Stimulated activated CD8-positive, alpha-beta memory T cell treated with anti-CD3 and anti-CD28 coated beads, Interleukin-4, amount 100 ng/mL, for 1 hour (primary cell): ENCODE measurements around the gene PRSS8.
A peak's percentile ranks its signal among the peaks of the same experiment; 100 is the strongest.
"Not testable (repeated sequence)": the region's sequence is repeated elsewhere in the genome, so short reads cannot be mapped to it uniquely, and the experiment has no call there.

Experiments used
- DNase-seq, 2 donors: peaks; one replicate each; pipeline ENCODE4 v3.0.0-alpha.2; 2020; ENCODE audit warnings: low read depth in 2 of 2, low spot score in 1 of 2

PRSS8 gene

DNA sequence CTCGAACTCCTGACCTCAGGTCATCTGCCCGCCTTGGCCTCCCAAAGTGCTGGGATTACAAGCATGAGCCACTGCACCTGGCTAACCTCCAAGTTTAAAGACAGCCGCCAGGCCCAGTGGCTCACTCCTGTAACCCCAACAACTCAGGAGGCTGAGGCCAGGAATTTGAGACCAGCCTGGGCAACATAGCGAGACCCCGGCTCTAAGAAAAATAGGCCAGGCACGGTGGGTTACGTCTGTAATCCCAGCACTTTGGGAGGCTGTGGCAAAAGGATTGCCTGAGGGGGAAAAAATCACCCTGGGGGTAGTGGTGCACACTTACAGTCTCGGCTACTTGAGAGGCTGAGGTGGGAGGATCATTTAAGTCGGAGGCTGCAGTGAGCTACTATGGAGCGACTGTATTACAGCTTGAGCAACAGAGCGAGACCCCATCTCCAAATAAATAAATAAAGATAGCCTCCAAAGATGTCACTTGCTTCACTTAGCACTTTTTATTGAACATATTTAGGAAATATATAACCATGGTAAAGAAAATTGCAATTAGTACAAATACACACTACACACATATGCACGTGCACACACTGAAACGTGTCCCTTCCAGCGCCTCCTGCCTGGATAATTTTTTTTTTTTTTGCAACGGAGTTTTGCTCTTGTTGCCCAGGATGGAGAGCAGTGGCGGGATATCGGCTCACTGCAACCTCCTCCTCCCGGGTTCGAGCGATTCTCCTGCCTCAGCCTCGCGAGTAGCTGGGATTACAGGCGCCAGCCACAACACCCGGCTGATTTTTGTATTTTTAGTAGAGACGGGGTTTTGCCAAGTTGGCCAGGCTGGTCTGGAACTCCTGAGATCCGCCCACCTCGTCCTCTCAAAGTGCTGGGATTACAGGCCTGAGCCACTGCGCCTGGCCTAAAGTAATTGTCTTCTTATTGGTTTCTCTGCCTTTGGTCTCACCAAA lies 28.7 kb downstream of the PRSS8 start:
- no peak for DNase-seq

DNA sequence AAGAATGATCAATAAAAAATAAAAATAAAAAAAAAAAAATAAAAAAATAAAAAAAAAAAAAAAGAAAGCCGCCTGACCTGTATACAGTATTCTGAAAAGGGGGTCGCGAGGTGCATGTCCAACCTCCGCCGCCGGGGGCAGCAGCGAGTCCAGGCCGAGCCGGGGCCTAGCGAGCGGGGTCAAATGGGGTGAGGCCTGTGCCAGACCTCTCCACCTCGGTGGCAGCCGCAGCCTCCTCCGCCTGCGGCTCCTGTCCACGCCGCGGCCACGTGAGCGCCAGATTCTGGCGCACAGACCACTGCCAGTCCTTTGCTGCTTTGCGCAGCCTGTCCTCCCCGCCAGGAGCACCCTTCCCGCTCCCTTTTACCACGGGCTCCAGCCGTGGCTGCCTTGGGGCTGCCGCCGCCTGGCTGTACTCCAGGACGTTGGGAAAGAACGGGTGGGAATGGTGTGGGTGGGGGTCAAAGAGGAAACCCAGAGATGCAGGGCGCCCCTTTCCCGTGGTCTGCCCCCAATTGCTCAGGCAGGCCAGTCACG lies 29.8 kb downstream of the PRSS8 start:
- DNase-seq = peak; percentile 65 to 74

DNA sequence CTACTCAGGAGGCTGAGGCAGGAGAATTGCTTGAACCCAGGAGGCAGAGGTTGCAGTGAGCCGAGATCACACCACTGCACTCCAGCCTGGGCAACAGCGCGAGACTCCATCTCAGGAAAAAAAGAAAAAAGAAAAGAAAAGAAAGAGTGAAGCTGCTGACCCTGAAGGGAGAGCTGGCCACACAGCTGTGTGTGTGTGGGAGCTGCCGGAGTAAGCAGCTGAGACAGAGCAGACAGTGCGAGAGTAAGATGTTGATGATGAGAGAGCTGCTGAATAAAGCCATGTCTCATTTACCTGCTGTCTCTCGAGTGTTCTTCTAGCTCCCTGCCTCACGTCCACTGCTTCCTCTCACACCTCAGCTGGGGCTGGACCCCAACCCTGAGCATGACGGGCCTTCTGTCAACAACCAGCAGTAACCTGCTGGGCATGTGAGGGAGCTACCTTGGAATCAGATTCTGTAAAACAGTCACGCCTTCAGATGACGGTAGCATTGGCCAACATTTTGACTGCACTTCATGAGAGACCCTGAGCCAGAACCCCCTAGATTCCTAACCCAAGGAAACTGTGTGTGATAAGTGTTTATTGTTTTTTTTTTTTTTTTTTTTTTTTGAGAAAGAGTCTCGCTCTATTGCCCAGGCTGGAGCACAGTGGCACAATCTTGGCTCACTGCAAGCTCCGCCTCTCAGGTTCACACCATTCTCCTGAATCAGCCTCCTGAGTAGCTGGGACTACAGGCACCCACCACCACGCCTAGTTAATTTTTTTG lies 34.5 kb downstream of the PRSS8 start:
- not testable (repeated sequence) for DNase-seq

DNA sequence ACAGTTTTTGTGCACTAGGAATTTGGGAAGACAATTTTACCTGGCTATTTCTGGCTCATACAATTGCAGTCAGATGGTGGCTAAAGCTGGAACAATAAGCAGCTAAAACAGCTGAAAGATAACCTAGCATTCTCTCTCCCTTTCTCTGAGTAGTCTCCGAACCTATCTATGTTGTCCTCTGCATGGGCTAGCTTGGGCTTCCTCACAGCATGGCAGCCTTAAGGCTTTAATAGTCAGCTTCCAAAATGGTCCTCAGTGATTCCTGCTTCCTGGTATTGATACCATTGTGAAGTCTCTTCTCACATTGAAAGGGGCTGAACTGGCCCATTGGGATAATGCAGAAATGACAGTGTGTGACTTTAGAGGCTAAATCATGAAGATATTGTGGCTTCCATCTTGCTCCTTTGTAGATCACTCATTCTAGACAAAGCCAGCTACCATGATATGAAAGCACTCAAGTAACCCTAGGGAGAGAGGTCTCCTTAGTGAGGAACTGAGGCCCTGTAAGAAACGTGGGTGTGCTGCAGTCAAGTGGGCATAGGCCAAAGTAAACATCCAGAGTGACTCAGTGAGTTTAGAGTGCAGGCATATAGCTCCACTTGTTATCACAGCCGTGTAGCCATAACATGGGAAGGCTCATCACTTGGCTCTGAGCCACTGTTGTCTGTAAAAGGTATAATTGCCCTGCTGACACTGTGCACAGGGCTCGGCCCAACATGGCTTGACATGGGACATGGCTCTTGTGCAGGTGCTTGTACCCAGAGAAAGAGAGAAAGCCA lies 35.5 kb downstream of the PRSS8 start:
- no peak for DNase-seq

DNA sequence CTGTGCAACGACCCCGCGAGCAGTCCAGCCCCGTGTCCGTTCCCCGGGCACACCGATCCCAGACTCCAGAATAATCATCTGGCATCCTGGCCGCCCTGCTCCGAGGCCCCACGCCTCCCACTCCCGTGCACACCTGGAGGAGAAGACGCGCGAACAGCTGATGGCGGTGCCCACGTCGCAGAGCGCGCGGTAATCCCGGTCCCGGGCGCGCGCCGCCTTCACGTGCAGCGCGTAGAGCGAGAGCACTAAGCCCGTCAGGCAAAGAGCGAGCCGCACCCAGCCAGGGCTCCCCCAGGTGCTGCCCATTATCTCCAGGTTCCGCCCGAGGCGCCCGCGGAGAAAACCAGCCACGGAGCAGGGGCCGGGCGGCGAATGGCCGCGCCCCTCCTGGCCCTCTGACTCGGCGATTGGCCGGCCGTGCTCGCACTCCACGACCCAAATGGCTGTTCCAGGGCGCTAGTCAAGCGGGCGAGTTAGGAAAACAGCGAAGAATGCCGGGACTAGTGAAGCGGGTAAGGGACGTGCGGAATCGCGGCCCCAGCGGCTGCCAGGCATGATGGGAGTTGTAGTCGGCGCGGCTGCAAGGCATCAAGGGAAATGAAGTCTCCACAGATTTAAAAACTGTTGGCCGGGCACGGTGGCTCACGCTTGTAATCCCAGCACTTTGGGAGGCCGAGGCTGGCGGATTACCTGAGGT lies 41.0 kb downstream of the PRSS8 start, which contains the start of gene VKORC1:
Gene VKORC1, minus strand, starts transcription at position 374 of the 697 bp plus-strand sequence. Its CDS starts 68 bp downstream, at position 306.
- peak; percentile 61 to 66 for DNase-seq

DNA sequence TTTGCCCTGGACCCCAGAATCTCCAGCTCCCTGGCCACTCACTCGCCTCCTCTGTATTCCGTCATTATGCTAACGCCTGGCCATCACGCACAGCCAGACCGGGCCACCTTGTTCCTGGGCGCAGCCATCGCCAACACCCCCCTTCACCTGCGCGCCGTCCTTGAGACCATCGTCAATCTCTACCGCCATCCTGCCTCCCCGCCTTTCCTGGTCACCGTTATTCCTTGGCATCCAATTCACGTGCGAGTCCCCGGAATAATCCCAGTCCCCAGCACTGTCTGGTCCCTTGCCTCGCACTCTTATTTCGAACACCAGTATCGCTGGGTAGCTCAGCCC lies 41.5 kb downstream of the PRSS8 start:
- no peak for DNase-seq

DNA sequence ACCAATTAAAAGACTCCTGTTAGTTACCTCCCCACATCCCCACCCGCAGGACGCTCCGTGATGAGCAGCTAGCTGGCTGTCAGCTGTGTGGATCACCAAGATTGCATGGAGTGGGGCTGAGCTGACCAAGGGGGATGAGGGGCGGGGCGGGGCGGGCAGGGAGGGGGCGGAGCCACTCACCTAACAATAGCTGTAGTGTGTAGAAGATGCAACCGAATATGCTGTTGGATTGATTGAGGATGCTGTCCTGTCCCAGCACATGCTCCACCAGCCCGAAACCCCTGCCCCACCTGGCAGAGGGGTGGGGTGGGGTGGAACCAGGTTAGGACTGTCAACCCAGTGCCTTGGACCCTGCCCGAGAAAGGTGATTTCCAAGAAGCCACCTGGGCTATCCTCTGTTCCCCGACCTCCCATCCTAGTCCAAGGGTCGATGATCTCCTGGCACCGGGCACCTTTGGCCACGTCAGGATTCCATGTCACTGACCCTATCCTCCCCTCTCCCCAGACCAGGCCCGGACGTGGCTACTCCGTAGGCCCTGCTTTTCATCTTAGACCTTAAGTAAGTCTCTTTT lies 42.3 kb downstream of the PRSS8 start:
- DNase-seq = no peak

DNA sequence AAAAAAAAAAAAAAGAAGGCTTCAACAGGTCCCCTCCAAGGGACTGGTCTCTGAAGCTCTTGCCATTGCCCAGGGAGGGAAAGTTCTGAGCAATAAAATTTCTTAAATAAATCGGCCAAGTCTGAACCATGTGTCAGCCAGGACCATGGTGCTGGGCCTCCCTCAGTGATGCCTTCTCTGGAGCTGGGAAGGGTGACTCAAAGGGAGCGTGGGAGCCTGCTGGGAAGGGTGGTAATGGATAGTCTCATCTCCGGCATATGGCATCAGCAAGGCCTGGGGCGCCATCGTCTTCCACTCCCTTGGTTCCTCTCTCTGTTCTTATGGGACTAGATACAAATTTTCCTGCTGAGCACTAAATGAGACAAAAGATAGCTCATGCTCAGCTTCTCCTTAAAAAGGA lies 43.2 kb downstream of the PRSS8 start:
- DNase-seq = no peak

DNA sequence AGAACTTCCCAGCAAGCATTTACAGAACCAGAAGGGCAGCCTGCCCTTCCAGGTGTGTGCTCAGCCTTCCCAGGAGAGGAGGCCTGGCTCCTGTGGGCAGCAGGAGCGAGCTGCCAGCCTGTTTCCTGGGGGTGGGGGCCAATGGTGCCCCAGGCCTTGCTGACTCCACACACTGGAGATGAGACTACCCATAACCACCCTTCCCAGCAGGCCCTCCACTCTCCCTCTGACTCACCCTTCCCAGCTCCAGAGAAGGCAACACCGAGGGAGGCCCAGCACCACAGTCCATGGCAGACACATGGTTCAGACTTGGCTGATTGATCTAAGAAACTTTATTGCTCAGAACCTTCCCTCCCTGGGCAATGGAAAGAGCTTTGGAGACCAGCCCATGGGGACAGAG lies 45.0 kb downstream of the PRSS8 start:
- DNase-seq = no peak

DNA sequence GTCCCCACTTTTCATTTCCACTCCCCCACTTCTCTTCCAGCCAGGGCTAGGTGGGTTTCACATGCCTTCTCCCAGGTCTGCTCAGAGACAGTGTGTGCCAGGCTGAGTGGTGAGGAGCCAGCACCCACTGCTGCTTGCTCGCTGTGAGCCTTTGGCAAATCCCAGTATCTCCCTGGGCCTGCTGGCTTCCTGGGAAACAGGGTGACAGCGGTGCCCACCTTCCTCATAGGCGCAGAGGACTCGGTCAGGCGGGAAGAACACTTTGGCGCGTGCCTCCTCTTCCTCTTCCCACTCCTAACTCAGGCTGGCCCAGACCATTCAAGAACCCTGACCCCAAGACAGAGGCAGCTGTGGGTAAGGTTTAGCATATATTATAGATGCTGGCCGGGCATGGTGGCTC lies 46.3 kb downstream of the PRSS8 start:
- DNase-seq = no peak

DNA sequence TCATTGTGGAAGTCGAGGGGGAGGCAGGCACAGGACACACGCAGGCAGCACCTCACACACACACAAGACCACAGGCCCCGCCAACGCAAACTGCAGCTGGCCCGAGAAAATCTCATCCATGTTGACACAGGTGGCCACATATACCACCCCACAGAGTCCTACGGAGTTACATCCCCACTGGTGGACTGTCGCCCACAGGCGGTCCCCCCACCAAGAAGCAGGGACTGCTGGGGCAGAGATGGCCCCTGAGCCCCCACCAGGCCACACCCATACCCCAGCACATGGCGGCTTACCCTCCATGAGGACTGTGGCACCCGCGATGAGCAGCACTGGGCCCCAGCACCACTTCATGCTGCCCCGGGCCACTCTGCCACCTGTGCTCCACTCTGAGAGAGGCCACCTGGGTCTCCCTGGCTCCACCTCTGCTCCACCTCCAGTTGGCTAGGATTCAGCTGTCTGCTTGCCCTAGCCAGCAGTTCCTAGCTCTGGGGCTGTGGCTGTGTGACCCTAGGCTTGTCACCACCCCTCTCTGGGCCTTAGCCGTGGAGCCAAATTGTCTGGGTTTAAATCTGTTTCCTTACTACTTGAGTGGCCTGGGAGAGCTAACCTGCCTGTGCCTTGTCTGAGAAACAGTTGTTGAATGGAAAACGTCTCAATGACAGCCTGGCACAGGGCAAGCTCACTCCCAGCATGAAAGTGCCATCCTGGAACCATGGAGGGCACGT lies 46.9 kb downstream of the PRSS8 start, which contains the start of gene PRSS53:
Gene PRSS53, minus strand, starts transcription at position 485 of the 725 bp plus-strand sequence. Its CDS starts 134 bp downstream, at position 351.
- no peak for DNase-seq

DNA sequence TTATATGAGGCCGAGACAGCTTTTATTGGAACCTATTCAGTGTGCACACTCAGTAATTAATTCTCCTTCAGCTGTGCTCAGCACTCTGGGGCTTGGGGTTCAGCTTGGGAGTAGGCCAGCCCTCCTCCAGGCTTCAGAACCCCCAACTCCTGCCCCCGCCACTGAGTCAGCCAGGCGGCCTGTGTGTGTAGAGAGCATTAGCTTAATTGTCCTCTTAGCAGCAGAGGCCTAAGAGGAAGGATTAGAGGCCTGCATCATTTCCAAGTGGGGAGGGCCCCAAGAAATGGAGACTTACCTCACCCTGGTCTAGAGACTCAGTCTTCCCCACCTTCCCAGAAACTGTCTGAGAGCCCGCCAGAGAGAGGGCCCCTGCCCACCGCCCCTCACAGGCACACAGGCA lies 47.6 kb downstream of the PRSS8 start:
- no peak for DNase-seq

DNA sequence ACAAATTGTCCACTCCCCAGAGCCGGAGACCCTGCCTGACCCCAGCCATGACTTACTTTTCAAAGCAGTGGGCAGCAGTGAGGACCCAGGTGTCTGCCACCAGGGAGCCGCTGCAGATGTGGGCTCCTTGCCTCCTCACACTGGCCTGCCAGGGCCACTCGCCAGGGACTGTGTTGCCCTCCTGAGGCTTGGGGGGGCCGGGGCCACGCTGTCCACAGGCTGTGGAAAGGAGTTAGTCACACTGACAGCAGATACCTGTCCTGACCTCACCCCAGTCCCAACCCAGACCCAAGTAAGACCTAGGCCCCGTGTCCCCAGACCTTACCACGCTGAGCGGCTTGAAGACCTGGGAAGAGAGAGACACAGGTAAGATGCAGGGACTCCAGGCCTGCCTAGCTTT lies 48.0 kb downstream of the PRSS8 start:
- DNase-seq = no peak

DNA sequence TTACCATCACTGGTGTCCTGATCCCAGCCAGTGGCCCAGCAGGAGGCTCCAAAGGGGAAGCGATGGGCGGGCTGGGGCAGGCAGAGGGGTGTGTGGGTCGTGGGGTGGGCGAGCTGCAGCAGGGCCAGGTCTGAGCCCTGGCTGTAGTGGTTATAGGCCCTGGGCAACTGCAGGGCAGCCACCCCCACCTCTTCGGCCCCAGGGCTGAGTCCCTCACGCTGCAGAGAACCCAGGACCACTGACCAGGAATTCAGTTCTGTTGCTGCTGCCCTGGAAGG lies 49.0 kb downstream of the PRSS8 start:
- DNase-seq = no peak

DNA sequence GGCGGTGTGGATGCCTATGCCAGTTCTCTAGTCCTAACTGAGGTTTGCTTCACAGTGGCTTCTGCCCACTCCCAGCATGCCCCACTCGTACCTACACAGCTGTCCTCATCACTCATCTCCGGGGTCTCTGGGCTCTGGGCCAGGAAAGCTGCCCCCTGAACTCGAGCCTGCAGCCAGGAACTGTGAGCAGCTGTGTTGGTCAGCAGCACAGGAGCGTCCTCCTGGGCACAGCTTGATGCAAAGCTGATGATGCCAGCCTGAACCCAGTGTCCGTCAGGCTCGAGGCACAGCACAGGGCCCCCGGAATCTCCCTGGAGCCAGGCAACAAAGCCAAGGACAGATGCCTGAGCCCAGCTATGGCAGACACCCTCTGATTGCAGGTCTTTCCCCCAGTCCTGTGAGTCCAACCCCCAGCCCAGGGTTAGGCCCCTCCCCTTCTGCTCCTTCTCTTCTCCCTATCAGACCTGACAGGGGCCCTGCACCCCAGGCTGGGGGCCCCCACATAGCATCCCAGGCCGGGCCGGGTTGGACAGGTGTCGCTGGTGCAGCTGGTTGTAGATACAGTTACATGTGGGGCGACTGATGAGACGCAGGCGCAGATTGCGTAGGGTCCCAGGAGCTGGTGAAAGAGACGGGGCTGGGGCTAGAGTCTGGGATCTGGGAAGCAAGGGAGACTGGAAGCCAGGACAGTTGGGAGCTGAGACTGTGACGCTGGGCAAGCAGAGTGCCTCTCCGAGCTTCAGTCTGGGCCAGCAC lies 49.5 kb downstream of the PRSS8 start:
- no peak for DNase-seq

DNA sequence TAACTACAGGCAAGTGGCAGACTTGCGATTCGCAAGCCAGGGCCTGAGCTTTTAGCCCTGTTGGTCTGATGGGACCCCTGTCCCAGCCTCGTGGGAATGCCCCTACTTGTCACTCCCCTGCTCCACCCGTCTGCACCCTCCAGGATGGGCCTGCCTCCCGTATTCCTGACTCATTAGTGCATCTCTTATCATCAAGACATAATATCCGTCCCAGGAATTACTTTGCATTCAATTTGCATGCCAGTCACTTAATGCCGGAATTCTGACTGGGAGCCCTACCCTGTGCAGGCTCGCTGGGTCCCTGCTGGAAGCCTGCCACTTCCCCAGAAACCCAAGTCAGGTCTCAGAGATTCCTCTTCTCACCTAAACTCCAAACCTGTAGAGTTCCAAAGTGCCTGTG lies 50.1 kb downstream of the PRSS8 start:
- no peak for DNase-seq

DNA sequence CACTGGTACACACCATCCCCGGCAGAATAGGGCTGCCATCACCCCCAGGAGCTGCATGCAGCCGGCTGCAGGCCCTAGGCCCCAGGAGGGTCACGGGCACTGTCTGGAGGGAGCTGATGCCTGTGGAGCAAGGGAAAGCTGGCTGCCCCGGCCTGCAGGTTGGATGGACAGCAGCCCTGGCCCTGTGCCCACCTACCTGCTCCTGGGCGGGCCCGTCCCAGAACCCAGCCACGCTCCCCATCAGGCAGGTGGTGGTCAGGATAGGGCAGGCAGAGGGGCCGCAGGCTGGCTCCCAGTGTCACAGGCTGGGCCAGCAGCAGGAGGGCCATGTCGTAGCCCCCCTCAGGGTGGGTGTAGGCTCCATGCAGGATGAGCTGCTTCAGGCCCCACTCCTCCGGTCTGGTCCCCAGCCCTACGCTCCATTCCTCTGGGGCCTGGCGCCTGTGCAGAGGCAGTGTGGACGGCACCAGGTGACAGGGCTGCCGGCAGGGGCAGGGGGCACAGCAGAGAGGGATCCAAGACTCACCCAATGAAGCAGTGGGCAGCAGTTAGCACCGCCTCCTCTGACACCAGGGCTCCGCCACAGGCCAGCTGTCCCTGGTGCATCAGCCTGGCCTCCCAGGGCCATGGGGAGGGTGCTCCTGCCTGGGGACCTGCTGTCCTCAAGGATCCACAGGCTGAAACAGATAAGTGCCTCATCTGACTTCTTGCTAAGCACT lies 50.8 kb downstream of the PRSS8 start:
- DNase-seq = no peak

DNA sequence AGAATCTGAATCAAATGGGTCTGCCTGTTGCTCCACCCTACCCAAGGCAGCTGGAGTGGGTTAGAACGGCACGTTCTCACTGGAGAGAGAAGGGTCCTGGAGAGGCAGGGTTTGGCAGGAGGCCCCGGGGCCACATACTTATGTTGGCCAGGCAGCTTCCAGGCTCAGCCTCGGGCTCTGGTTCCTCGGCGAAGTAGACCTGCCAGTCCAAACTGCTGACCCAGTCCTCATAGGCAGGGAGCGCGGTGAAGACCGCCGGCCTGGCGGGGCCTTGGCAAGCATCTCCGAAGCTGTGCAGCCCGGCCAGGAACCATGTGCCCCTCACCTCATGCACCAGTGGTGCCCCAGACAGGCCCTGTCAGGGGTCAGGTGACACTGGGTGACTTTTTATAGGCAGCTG lies 51.5 kb downstream of the PRSS8 start:
- DNase-seq = no peak
